Mesothelial cell of epicardium (in vitro differentiated cells): ENCODE data around the gene DPF1. TPM values are rescaled to one million over a fixed set of nuclear protein-coding genes. Genes with fewer than 3 reads are reported as not detected.
A peak's percentile ranks its signal among the peaks of the same experiment; 100 is the strongest.

ENCODE experiments used
- DNase-seq, 2 experiments: peaks; one replicate each; pipeline ENCODE4 v3.0.0; 2021; ENCODE audit warnings: low spot score in 2 of 2; ENCODE audit not compliant: unreplicated experiment in 2 of 2
- H3K27ac Mint-ChIP-seq: 2 replicates; pipeline ENCODE4 v1.8.0; 2021; ENCODE audit warnings: mixed read lengths
- H3K27me3 Mint-ChIP-seq: 2 replicates; pipeline ENCODE4 v1.8.0; 2021; ENCODE audit warnings: low read depth, mixed read lengths
- H3K36me3 Mint-ChIP-seq: 2 replicates; pipeline ENCODE4 v1.8.0; 2021; ENCODE audit warnings: mixed read lengths
- H3K4me1 Mint-ChIP-seq: 2 replicates; pipeline ENCODE4 v1.8.0; 2021; ENCODE audit warnings: mixed read lengths
- H3K4me3 Mint-ChIP-seq: 2 replicates; pipeline ENCODE4 v1.8.0; 2021; ENCODE audit warnings: mild to moderate bottlenecking, moderate library complexity, mixed read lengths
- H3K9me3 Mint-ChIP-seq: 2 replicates; pipeline ENCODE4 v1.8.0; 2021; ENCODE audit warnings: mixed read lengths
- CTCF ChIP-seq: fragments of 200-600 bp; sonication (generic); IDR thresholded peaks from one replicate; pipeline ENCODE4 v1.5.0; 2021; ENCODE audit warnings: antibody characterized with exemption; ENCODE audit not compliant: unreplicated experiment
- total RNA-seq: library from RNA; stranded (reverse); gene quantifications from 3 replicates; pipeline ENCODE4 v1.2.1, GENCODE V29; 2021

The DPF1 gene
- 3.9 to 4.2 TPM (median 4.0 TPM) in 3 replicates for total RNA-seq

GRCh38 chr19:38224014-38224862, at the start of gene DPF1:
Gene DPF1, minus strand, starts transcription at chr19:38224222. Its CDS starts 80 bp downstream, at chr19:38224142.
- Mint-ChIP-seq H3K27me3 (peaks cover 32% of the 10 kb centered on the region), H3K27ac (peak within 1 kb of the TSS; percentile 55), H3K4me1 (peaks cover 12% of the 10 kb centered on the region), H3K36me3 (no peaks in the 10 kb centered on the region), H3K9me3 (no peaks in the 10 kb centered on the region), H3K4me3 (peak within 1 kb of the TSS; percentile 76)
- DNase-seq, result peak; percentile 65 to 79
- peak; percentile 13 for TF ChIP-seq CTCF

- H3K27ac Mint-ChIP-seq, result peak overlapping the region; percentile 37
- H3K36me3 Mint-ChIP-seq, result peaks cover 2% of the 10 kb centered on the region
- no peak overlapping the region for H3K4me3 Mint-ChIP-seq
- no peaks in the 10 kb centered on the region for H3K27me3 Mint-ChIP-seq
- peaks cover 28% of the 10 kb centered on the region for H3K4me1 Mint-ChIP-seq
- DNase-seq, result no peak
- TF ChIP-seq CTCF, result no peak
- no peaks in the 10 kb centered on the region for H3K9me3 Mint-ChIP-seq
Observed at GRCh38 chr19:38273499-38273898, 49.5 kb upstream of the DPF1 start.

- no peaks in the 10 kb centered on the region for H3K36me3 Mint-ChIP-seq
- no peak overlapping the region for H3K4me3 Mint-ChIP-seq
- peak overlapping the region; percentile 3 for H3K27ac Mint-ChIP-seq
- H3K27me3 Mint-ChIP-seq, result no peaks in the 10 kb centered on the region
- peaks cover 43% of the 10 kb centered on the region for H3K4me1 Mint-ChIP-seq
- H3K9me3 Mint-ChIP-seq, result no peaks in the 10 kb centered on the region
- no peak for DNase-seq
- TF ChIP-seq CTCF, result no peak
Observed at GRCh38 chr19:38270587-38271167, 46.7 kb upstream of the DPF1 start.

GRCh38 chr19:38268539-38268938, 44.5 kb upstream of the DPF1 start:
- Mint-ChIP-seq H3K9me3 (no peaks in the 10 kb centered on the region), H3K27ac (peak overlapping the region; percentile 93), H3K4me1 (peaks cover 56% of the 10 kb centered on the region), H3K27me3 (peaks cover 2% of the 10 kb centered on the region), H3K4me3 (peak overlapping the region; percentile 92), H3K36me3 (no peaks in the 10 kb centered on the region)
- no peak for TF ChIP-seq CTCF
- no peak for DNase-seq

- TF ChIP-seq CTCF, result no peak
- Mint-ChIP-seq H3K36me3 (no peaks in the 10 kb centered on the region), H3K27ac (peak overlapping the region; percentile 93), H3K9me3 (no peaks in the 10 kb centered on the region), H3K4me1 (peaks cover 56% of the 10 kb centered on the region), H3K27me3 (peaks cover 2% of the 10 kb centered on the region), H3K4me3 (peak overlapping the region; percentile 92)
- DNase-seq, result no peak
Observed at GRCh38 chr19:38267761-38268483, 43.9 kb upstream of the DPF1 start.
